Keratinocyte (primary cell): ENCODE results near the gene DEPP1.

Source experiments
- EZH2 ChIP-seq: IDR thresholded peaks from one replicate; pipeline ENCODE4 v1.6.1; 2012; ENCODE audit warnings: inconsistent platforms, mild to moderate bottlenecking, low read length, moderate library complexity
- TF ChIP-seq, protein P1 (sequence below), 3 experiments: IDR thresholded peaks in 1 of 3; conservative IDR thresholded peaks in 1 of 3; optimal IDR thresholded peaks in 1 of 3; 2 replicates in 2 of 3; 3 replicates in 1 of 3; pipeline versions ENCODE3 to v1.5.1; 2011; ENCODE audit warnings: low read length in 3 of 3, mild to moderate bottlenecking in 3 of 3, moderate library complexity in 2 of 3, control low read depth in 1 of 3, inconsistent platforms in 1 of 3; ENCODE audit not compliant: insufficient read depth in 2 of 3; ENCODE audit errors: extremely low read depth in 1 of 3

- TF ChIP-seq, protein P1, sequence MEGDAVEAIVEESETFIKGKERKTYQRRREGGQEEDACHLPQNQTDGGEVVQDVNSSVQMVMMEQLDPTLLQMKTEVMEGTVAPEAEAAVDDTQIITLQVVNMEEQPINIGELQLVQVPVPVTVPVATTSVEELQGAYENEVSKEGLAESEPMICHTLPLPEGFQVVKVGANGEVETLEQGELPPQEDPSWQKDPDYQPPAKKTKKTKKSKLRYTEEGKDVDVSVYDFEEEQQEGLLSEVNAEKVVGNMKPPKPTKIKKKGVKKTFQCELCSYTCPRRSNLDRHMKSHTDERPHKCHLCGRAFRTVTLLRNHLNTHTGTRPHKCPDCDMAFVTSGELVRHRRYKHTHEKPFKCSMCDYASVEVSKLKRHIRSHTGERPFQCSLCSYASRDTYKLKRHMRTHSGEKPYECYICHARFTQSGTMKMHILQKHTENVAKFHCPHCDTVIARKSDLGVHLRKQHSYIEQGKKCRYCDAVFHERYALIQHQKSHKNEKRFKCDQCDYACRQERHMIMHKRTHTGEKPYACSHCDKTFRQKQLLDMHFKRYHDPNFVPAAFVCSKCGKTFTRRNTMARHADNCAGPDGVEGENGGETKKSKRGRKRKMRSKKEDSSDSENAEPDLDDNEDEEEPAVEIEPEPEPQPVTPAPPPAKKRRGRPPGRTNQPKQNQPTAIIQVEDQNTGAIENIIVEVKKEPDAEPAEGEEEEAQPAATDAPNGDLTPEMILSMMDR (optimal IDR thresholded peaks at IDR 0.05 in 1 of 3, IDR thresholded peaks at IDR 0.05 in 1 of 3, conservative IDR thresholded peaks at IDR 0.05 in 1 of 3; ENCODE audit: extremely low read depth in 1 of 3, insufficient read depth in 2 of 3, low read length in 3 of 3) = no peak
- TF ChIP-seq EZH2 = no peak
These were observed 51.8 kb downstream of the DEPP1 start for GRCh38 chr10:44926751-44927351.
